Germinal center (tissue), 1 donor: ENCODE measurements around the gene CSF1.
"Not testable (repeated sequence)": the region's sequence is repeated elsewhere in the genome, so short reads cannot be mapped to it uniquely, and the experiment has no call there.

Experiments used
- DNase-seq: peaks from one replicate; pipeline ENCODE4 v3.0.0; 2012; ENCODE audit warnings: mixed read lengths, low spot score

The CSF1 gene

DNA sequence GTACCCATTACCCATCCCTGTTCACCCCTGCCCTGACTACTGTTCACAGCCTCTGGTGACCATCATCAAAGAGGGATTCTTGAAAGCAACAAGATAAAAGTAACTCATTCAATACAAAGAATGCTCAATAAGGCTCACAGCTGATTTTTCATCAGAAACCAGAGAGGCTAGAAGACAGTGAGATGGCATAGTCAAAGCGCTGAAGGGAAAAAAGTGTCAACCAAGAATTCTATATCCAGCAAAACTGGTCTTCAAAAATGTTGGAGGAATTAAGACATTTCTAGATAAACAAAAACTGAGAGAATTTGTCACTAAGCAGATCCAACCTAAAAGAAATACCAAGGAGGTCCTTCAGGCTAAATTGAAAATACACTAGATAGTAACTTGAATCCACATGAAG, 27.1 kb downstream of the CSF1 start:
- DNase-seq: no peak

DNA sequence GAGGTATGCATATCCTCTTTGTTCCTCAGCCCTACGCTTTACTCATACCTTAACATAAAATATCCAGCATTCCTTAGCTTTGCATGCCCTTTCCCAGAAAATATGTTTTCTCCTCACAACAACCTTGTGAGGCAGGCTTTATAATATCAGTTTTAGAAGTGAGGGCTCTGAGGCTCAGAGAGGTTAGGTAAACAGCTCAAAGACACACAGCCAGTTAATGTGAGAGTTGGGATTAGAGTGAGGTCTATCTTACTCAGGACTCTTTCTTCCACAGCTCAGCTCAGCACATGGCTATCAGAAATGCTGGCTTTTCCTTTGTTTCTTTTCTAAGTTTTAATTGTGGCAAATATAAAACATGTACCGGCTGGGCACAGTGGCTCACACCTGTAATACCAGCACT, 27.9 kb downstream of the CSF1 start:
- DNase-seq: no peak

GRCh38 chr1:109942434-109942833, 31.8 kb downstream of the CSF1 start:
- no peak for DNase-seq

GRCh38 chr1:109944541-109944940, 33.9 kb downstream of the CSF1 start:
- no peak for DNase-seq

DNA sequence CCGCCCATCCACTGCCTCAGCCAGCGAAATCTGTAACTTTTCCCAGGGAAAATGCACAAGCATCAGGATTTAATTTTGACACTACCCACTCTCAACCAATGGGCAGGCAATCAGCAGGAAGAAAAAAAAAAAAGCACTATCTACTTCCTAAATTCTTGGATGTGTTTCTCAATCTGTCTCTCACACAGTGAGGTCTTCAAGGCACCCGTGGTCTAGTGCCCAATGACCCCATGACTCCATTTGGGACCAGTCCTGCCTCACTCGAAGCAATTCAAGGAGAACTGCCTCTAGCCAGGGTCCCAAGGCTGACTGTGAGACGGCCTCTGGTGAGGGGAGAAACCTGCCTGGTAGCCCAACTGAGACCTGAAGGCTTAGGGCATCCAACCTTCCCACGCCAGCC, 35.9 kb downstream of the CSF1 start:
- no peak for DNase-seq

- no peak for DNase-seq
Observed at GRCh38 chr1:109947582-109948284, 37.1 kb downstream of the CSF1 start.

DNA sequence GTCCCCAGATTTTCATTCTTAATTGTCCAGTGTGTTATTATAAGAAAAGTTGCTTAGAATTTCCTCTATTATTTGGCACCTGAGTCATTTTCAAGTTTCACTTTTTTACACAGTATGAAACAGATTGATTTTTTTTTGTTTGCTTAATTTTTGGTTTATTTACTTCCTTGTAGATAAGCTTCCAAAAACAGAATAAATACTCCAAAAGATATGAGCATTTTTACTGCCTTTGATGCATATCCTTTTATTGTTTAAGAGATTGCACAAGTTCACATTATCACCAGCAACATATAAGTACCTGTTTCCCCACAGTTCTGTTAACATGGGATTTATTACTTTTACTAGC, 37.6 kb downstream of the CSF1 start:
- DNase-seq: no peak

GRCh38 chr1:109950038-109950437, 39.4 kb downstream of the CSF1 start:
- DNase-seq: no peak

GRCh38 chr1:109950509-109950908, 39.9 kb downstream of the CSF1 start:
- DNase-seq: no peak

- not testable (repeated sequence) for DNase-seq
Observed at GRCh38 chr1:109951501-109951900, 40.9 kb downstream of the CSF1 start.

- no peak for DNase-seq
Observed at GRCh38 chr1:109954041-109954512, 43.4 kb downstream of the CSF1 start.

- DNase-seq: no peak
Observed at GRCh38 chr1:109959632-109959973, 49.0 kb downstream of the CSF1 start.

DNA sequence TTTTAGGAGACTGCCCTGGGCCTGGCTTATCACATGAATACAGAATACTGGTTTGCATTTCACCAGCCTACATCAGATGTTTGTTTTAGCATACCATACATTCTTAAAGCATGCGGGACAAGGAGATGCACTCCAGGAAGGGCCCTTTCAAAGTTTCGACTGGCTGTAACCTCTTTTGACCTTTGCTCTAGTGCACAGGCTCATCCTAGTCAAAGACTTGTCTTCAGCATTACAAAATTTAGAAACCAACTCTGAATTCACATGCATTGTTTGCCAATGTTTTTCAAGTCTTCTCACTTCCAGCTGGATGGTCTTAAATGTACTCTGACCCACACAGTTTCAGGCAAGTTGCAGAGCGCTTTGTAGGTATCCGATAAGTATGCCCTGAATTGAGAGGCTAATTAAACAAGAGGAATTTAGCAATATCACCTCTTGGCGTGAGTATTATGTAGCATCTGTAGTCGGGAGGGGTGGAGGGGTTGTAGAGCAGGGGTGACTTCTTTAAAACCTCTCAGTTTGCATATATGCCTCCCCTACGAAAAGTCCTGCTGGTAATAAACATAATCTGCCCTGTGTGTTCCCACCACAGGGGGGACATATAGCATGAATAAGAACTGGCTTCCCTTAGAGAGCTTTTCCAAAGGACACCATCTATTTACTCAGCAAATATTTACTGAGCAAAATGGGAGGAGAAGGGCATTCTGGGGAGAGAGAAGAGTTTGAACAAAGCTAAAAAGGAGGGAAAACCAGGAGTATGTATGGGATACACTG, 49.5 kb downstream of the CSF1 start:
- DNase-seq: no peak

GRCh38 chr1:109960745-109961094, 50.1 kb downstream of the CSF1 start:
- DNase-seq: no peak

DNA sequence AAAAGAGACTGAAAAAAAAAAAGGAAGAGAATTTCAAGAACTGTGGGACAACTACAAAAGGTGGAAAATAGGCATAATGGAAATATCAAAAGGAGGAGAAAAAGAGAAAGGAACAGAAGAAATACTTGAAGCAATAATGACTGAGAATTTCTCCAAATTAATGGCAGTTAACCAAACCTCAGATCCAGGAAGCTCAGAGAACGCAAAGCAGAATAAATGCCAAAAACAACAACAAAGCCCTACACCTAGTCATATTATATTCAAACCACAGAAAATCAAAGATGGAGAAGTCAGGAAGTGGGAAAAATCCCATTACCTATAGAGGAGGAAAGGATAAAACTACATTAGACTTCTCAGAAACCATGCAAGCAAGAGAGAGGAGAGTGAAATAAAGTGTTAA, 53.2 kb downstream of the CSF1 start:
- DNase-seq: no peak

DNA sequence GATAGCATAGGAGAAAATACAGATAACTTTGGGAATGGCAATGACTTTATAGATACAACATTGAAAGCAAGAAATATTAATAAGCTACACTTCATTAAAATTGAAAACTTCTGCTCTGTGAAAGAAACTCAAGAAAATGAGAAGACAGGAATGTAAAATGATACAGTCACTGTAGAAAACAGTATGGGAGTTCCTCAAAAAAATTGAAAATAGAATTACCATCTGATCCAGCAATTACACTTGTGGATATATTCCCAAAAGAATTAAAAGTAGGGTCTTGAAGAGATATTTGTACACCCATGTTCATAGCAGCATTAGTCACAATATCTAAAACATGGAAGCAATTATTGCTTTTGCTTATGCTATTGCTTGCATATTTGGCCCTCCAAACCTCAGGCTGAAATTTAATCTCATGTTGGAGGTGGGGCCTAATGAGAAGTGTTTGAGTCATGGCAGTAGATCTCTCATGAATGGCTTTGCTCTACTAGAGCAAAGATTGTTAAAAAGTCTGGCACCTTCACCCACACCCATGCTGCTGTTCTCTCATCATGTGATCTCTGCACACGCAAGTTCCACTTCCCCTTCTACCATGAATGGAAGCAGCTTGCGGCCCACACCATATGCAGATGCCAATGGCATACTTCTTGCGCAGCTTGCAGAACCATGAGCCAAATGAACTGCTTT, 58.6 kb downstream of the CSF1 start:
- DNase-seq: no peak

GRCh38 chr1:109969907-109970306, 59.3 kb downstream of the CSF1 start:
- DNase-seq: no peak

- no peak for DNase-seq
Observed at GRCh38 chr1:109971559-109971958, 60.9 kb downstream of the CSF1 start.

DNA sequence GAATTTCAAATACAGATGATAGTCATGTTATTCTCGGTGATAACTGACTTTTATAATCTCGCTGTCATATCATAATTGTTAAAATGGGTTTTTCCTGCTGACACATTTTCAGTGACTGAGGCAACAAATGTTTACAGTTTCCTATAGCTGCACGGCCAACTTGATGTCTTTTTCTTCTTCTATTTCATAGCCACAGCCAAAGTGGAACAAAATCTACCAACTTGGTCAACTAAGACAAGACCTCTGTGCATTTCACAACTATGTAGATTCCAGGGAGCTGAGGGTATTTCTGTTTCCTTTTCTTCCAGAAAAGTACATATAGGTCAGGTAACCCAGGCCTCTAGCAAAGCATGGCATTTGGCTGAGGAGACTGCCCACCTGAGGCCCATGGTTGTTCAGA, 63.5 kb downstream of the CSF1 start:
- no peak for DNase-seq

DNA sequence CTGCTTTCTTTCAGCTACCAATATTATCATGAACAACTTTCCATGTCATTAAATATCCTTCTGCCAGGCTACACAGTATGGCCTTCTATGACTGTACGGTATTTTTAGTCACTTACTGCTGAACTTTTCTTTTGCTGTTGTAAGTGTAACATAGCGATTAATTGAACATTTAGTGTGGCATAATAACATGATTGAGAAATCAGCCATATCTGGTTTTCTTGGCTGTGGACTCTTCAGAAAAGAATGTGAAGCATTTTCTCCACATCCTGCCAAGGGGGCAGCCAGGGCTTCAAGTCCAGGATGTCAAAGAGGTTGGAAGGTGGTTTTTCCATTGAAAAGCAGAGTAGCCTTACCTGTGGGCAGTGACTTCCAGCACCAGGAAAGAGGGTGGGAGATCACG, 65.1 kb downstream of the CSF1 start:
- DNase-seq: no peak

- DNase-seq: no peak
Observed at GRCh38 chr1:109976762-109977161, 66.1 kb downstream of the CSF1 start.

DNA sequence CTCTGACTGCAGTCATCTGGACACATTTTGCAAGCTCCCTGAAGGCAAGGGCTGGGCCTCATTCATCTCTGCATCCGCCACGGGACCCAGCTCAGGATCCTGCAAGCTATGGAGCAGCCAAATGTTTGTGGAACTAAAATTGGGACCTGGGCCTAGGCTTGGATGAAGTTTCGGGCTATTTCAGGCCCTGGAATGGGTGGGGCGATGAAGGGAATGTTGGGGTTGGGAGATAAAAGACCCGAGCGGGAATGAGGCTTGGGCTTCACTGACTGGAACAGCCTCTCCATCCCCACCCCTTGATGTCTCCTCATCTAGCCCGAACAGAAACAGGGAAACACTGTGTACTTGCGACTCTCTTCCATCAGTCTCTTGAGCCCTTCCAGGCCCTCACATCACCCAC, 66.6 kb downstream of the CSF1 start:
- no peak for DNase-seq

- DNase-seq: no peak
Observed at GRCh38 chr1:109977657-109978378, 67.2 kb downstream of the CSF1 start.
